Adipose tissue (tissue), 3 donors: Measurements from ENCODE around the gene ARHGAP32. TPM values are rescaled to one million over a fixed set of nuclear protein-coding genes. Genes with fewer than 3 reads are reported as not detected.

Source experiments
- polyA plus RNA-seq, 3 donors: library from polyadenylated mRNA; stranded (reverse); fragments of 200-250 nt; gene quantifications; one replicate each; pipeline ENCODE4 v1.2.3, GENCODE V29; 2013
- donor health status: healthy with polysubstance abuse.
- donor health status: Bipolar disorder and iron deficiency.
- donor health status: healthy.

Gene ARHGAP32
- polyA plus RNA-seq, 3 donors: 4.5 to 5.4 (median 4.9) TPM

Other genes starting within 250 kb of the ARHGAP32 start
- under 1 TPM in 2 of 3 donors, not detected in 1; 0.07 to 0.18 TPM for gene TP53AIP1, start 249.5 kb downstream of the ARHGAP32 start, polyA plus RNA-seq
- 1 to 10 TPM in 1 of 3 donors, under 1 TPM in 2; 0.11 to 2.7 (median 0.40) TPM for gene BARX2, start 183.5 kb upstream of the ARHGAP32 start, polyA plus RNA-seq